Measurements from ENCODE around the gene CFAP206. TPM values are rescaled to one million over a fixed set of nuclear protein-coding genes. Genes with fewer than 3 reads are reported as not detected.
A peak's percentile ranks its signal among the peaks of the same experiment; 100 is the strongest.

Gene CFAP206
- total and polyA plus RNA-seq, 10 donors = 0.06 to 0.46 (median 0.16) TPM; not detected in 6

- no peak overlapping the region for H3K27ac ChIP-seq
- H3K9me3 ChIP-seq = no peaks in the 10 kb centered on the region
- TF ChIP-seq, protein P1, sequence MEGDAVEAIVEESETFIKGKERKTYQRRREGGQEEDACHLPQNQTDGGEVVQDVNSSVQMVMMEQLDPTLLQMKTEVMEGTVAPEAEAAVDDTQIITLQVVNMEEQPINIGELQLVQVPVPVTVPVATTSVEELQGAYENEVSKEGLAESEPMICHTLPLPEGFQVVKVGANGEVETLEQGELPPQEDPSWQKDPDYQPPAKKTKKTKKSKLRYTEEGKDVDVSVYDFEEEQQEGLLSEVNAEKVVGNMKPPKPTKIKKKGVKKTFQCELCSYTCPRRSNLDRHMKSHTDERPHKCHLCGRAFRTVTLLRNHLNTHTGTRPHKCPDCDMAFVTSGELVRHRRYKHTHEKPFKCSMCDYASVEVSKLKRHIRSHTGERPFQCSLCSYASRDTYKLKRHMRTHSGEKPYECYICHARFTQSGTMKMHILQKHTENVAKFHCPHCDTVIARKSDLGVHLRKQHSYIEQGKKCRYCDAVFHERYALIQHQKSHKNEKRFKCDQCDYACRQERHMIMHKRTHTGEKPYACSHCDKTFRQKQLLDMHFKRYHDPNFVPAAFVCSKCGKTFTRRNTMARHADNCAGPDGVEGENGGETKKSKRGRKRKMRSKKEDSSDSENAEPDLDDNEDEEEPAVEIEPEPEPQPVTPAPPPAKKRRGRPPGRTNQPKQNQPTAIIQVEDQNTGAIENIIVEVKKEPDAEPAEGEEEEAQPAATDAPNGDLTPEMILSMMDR (IDR thresholded peaks at IDR 0.05 in 8 of 11, conservative IDR thresholded peaks at IDR 0.05 in 3 of 11) = no peak
- TF ChIP-seq POLR2A (IDR thresholded peaks at IDR 0.05) (no peak), POLR2AphosphoS5 (IDR thresholded peaks at IDR 0.05) (no peak)
- WGBS, 5 donors = 92 to 96% (median 93%) methylated on average over 5 of the region's 5 CpGs
- no peaks in the 10 kb centered on the region for H3K36me3 ChIP-seq
- peaks cover 0 to 9% (median 0%) of the 10 kb centered on the region in 6 donors for H3K4me1 ChIP-seq
- no peak overlapping the region for H3K4me3 ChIP-seq
- intact Hi-C loops (cut with DNase I; ENCODE audit: low total_unique reads) = no loop called here
- DNase-seq = no peak
- no peaks in the 10 kb centered on the region for H3K27me3 ChIP-seq (replicated peaks in 1 of 7)
Measured at GRCh38 chr6:87382861-87383260, 24.9 kb upstream of the CFAP206 start.

- intact Hi-C loops (cut with DNase I; ENCODE audit: low total_unique reads) = no loop called here
- no peaks in the 10 kb centered on the region for H3K9me3 ChIP-seq
- WGBS, 5 donors = 23 to 75% (median 55%) methylated on average over 1 of the region's 1 CpG
- H3K27me3 ChIP-seq (replicated peaks in 1 of 7) = no peaks in the 10 kb centered on the region
- no peak for DNase-seq
- no peak overlapping the region for H3K4me3 ChIP-seq
- no peak for TF ChIP-seq POLR2A (IDR thresholded peaks at IDR 0.05)
- no peak for TF ChIP-seq POLR2AphosphoS5 (IDR thresholded peaks at IDR 0.05)
- TF ChIP-seq, protein P1 (IDR thresholded peaks at IDR 0.05 in 8 of 11, conservative IDR thresholded peaks at IDR 0.05 in 3 of 11) = no peak
- H3K36me3 ChIP-seq = no peaks in the 10 kb centered on the region
- no peak overlapping the region for H3K27ac ChIP-seq
- peaks cover 0 to 2% (median 0%) of the 10 kb centered on the region in 6 donors for H3K4me1 ChIP-seq
Measured at GRCh38 chr6:87384038-87384437, 23.7 kb upstream of the CFAP206 start.

DNA sequence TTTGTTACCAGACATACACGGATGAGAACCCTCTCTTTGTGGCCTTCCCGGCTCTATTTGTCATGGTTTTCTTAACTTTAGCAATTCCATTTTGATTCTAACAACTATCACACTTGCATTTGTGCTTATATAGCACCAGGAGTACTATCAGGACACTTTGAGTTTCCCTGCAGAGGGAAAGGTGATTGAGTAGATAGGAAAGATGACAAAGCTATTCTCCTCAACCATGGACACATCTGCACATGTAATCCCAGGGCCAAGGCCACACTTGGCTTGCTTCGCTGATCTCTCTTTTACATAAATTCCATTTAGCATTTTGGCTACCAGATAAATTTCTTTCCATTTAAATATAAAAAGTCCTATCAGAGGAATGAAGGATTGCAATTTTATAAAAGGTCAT, 23.3 kb upstream of the CFAP206 start:
- TF ChIP-seq POLR2AphosphoS5 (IDR thresholded peaks at IDR 0.05) (no peak), POLR2A (IDR thresholded peaks at IDR 0.05) (no peak)
- TF ChIP-seq, protein P1 (IDR thresholded peaks at IDR 0.05 in 8 of 11, conservative IDR thresholded peaks at IDR 0.05 in 3 of 11) = no peak
- H3K27ac ChIP-seq = no peak overlapping the region

DNA sequence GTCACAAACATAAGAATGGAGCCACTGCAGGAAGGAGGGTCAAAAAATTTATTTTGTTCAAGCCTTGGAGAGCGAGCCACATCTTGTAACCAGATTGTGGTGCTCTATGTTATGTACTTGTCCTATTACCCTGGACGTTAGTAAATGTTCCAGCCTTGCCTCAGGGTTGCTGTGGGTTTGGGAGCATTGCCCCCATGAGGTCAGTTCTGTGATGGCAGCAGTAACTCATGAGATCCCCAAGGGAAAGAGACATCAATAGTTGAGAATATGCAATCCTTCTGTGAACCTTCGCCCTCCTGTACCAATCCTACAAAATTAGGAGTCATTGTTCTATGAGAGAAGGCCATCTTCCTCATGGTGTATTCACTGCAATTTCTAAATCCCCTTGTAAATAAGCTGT, 16.4 kb upstream of the CFAP206 start:
- no peaks in the 10 kb centered on the region for H3K36me3 ChIP-seq
- no peak overlapping the region for H3K27ac ChIP-seq
- H3K27me3 ChIP-seq (replicated peaks in 1 of 7) = no peaks in the 10 kb centered on the region
- DNase-seq = no peak
- H3K4me1 ChIP-seq = no peaks in the 10 kb centered on the region
- H3K4me3 ChIP-seq = no peak overlapping the region
- H3K9me3 ChIP-seq = no peaks in the 10 kb centered on the region
- 60 to 74% (median 70%) methylated on average over 3 of the region's 3 CpGs for WGBS, 5 donors
- intact Hi-C loops (cut with DNase I; ENCODE audit: low total_unique reads) = loop anchor here (5.0 kb wide), 2 partner anchors 406 to 1481 kb away; no protein-coding TSS in a partner anchor
- TF ChIP-seq, protein P1 (IDR thresholded peaks at IDR 0.05 in 8 of 11, conservative IDR thresholded peaks at IDR 0.05 in 3 of 11) = peak in 4 of 11 experiments; percentile 5 to 31 (median 11)
- no peak for TF ChIP-seq POLR2A (IDR thresholded peaks at IDR 0.05)

More for the DNA sequence above, 23.3 kb upstream of the CFAP206 start:
- no peak for DNase-seq
- H3K4me1 ChIP-seq = no peaks in the 10 kb centered on the region
- 77 to 87% (median 82%) methylated on average over 3 of the region's 3 CpGs for WGBS, 5 donors
- no peaks in the 10 kb centered on the region for H3K36me3 ChIP-seq
- H3K4me3 ChIP-seq = no peak overlapping the region
- no peaks in the 10 kb centered on the region for H3K9me3 ChIP-seq
- H3K27me3 ChIP-seq (replicated peaks in 1 of 7) = no peaks in the 10 kb centered on the region
- intact Hi-C loops (cut with DNase I; ENCODE audit: low total_unique reads) = no loop called here

Measured in spleen (tissue), 11 donors.